ENCODE results near the gene ATP10D.

The ATP10D gene

DNA sequence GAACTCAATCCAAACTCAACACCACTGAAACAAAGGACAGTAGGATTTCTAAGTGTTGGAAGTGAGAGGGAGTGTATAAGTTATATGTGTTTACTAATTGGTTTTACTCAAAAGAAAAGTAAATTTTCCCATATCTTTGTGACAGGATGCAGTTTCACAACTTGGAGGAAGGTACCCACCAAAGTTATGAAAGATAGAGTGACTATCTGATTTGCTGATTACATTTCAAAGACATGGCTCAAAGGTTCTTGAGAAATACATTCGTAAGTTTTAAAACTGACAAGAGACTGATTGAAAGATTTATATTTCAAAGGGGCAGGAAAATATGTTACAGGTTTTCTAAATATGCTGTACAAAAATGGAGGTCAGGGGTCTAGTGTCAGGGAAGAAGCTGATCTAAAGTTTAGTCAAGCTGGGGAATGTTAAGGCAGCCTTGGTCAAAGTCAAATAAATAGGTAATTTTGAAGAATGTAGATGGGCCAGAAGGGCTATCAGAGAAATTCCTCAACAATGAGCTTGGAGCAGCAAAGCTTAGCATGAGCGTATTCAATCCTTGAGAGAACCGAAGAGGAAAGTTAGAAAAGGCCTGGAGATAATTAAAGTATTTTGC is 11.8 kb upstream of the ATP10D start:
- no peak overlapping the region for H3K4me3 ChIP-seq (replicated peaks; ENCODE audit: low read depth, low read length)
- DNase-seq (ENCODE audit: extremely low read depth, low read depth) = no peak
- TF ChIP-seq, protein P1, sequence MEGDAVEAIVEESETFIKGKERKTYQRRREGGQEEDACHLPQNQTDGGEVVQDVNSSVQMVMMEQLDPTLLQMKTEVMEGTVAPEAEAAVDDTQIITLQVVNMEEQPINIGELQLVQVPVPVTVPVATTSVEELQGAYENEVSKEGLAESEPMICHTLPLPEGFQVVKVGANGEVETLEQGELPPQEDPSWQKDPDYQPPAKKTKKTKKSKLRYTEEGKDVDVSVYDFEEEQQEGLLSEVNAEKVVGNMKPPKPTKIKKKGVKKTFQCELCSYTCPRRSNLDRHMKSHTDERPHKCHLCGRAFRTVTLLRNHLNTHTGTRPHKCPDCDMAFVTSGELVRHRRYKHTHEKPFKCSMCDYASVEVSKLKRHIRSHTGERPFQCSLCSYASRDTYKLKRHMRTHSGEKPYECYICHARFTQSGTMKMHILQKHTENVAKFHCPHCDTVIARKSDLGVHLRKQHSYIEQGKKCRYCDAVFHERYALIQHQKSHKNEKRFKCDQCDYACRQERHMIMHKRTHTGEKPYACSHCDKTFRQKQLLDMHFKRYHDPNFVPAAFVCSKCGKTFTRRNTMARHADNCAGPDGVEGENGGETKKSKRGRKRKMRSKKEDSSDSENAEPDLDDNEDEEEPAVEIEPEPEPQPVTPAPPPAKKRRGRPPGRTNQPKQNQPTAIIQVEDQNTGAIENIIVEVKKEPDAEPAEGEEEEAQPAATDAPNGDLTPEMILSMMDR (IDR thresholded peaks at IDR 0.05; ENCODE audit: low read depth, low read length, missing control alignments) = no peak

GRCh38 chr4:47474799-47475198 is 10.3 kb upstream of the ATP10D start:
- H3K4me3 ChIP-seq (replicated peaks; ENCODE audit: low read depth, low read length) = no peak overlapping the region
- TF ChIP-seq, protein P1 (IDR thresholded peaks at IDR 0.05; ENCODE audit: low read depth, low read length, missing control alignments) = no peak
- DNase-seq (ENCODE audit: extremely low read depth, low read depth) = no peak

DNA sequence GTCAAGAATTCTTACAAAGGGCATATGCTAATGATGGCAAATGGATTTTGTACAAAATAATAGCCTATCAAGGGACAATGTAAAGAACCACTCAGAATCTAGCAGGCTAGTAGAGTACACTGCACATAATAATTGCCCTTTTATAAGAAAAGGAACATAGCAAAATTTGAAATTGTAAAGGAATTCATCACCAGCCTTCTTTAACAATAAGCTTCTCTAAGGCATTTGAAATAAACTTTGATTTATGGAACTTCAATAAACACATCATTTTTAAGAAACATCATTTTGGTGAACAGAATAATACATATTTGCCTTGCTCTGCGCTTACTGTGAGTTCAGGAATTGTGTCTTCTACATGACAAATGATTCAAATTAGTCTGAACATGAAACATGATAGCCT is 9.7 kb upstream of the ATP10D start:
- H3K4me3 ChIP-seq (replicated peaks; ENCODE audit: low read depth, low read length) = no peak overlapping the region
- TF ChIP-seq, protein P1 (IDR thresholded peaks at IDR 0.05; ENCODE audit: low read depth, low read length, missing control alignments) = no peak
- no peak for DNase-seq (ENCODE audit: extremely low read depth, low read depth)

GRCh38 chr4:47478804-47479203 is 6.3 kb upstream of the ATP10D start:
- DNase-seq (ENCODE audit: extremely low read depth, low read depth) = no peak
- no peak overlapping the region for H3K4me3 ChIP-seq (replicated peaks; ENCODE audit: low read depth, low read length)
- TF ChIP-seq, protein P1 (IDR thresholded peaks at IDR 0.05; ENCODE audit: low read depth, low read length, missing control alignments) = no peak

- TF ChIP-seq, protein P1 (IDR thresholded peaks at IDR 0.05; ENCODE audit: low read depth, low read length, missing control alignments) = no peak
- no peak overlapping the region for H3K4me3 ChIP-seq (replicated peaks; ENCODE audit: low read depth, low read length)
- DNase-seq (ENCODE audit: extremely low read depth, low read depth) = no peak
Measured at GRCh38 chr4:47482326-47482725, 2.7 kb upstream of the ATP10D start.

- TF ChIP-seq, protein P1 (IDR thresholded peaks at IDR 0.05; ENCODE audit: low read depth, low read length, missing control alignments) = no peak
- H3K4me3 ChIP-seq (replicated peaks; ENCODE audit: low read depth, low read length) = no peak overlapping the region
- DNase-seq (ENCODE audit: extremely low read depth, low read depth) = no peak
Measured at GRCh38 chr4:47483745-47484144, 1.3 kb upstream of the ATP10D start.

DNA sequence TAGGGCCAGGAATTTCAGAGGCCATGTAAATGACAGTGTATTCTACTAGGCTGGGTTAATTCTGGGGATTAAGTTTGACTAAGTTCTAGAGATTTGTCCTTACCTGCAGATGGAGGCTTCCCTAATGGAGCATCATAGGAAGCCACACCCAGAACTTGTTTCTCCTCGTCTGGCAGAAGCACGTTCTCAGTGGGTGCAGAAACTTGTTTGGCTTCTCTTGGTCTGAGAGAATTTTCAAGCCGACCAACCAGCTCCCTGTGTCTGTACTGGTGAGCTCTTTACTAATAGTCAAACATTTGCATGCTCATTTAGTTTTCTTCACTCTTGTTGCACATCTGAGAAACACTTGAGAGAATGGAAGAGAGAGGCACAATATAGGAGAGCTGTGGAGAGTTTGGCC is 907 bp upstream of the ATP10D start:
- TF ChIP-seq, protein P1 (IDR thresholded peaks at IDR 0.05; ENCODE audit: low read depth, low read length, missing control alignments) = no peak
- DNase-seq (ENCODE audit: extremely low read depth, low read depth) = no peak
- H3K4me3 ChIP-seq (replicated peaks; ENCODE audit: low read depth, low read length) = no peak overlapping the region

Data from HFF-Myc (cell line).